Loucy (cell line): ENCODE data around the gene TDP1.

Experiments
- H2AFZ ChIP-seq: fragments of 200-600 bp; sonication (generic); 2 replicates; pipeline ENCODE4 v1.6.0; 2016; ENCODE audit warnings: antibody characterized with exemption, mild to moderate bottlenecking, low read length, moderate library complexity
- H3F3A ChIP-seq: fragments of 200-600 bp; 2 replicates; pipeline ENCODE4 v1.6.0; 2016; ENCODE audit warnings: antibody characterized with exemption, low read depth, mild to moderate bottlenecking
- H3K27me3 ChIP-seq: fragments of 200-600 bp; sonication (generic); 2 replicates; pipeline ENCODE4 v1.6.1; 2014; ENCODE audit warnings: low read length, mild to moderate bottlenecking; ENCODE audit not compliant: insufficient read depth, poor library complexity, severe bottlenecking
- H3K36me3 ChIP-seq: fragments of 200-600 bp; sonication (generic); 2 replicates; pipeline ENCODE4 v1.6.1; 2016; ENCODE audit warnings: low read length; ENCODE audit not compliant: insufficient read depth
- H3K4me1 ChIP-seq: fragments of 200-600 bp; sonication (generic); 2 replicates; pipeline ENCODE4 v1.5.1; 2014; ENCODE audit warnings: low read length, mild to moderate bottlenecking; ENCODE audit not compliant: insufficient read depth, poor library complexity, severe bottlenecking
- H3K4me2 ChIP-seq: fragments of 200-600 bp; sonication (generic); 2 replicates; pipeline ENCODE4 v1.6.0; 2014; ENCODE audit warnings: antibody characterized with exemption, low read length, low read depth, mild to moderate bottlenecking; ENCODE audit not compliant: poor library complexity, severe bottlenecking
- H3K4me3 ChIP-seq: fragments of 200-600 bp; sonication (generic); 2 replicates; pipeline ENCODE4 v1.5.1; 2014; ENCODE audit warnings: low read length, mild to moderate bottlenecking, mixed read lengths; ENCODE audit not compliant: poor library complexity, severe bottlenecking
- H3K79me2 ChIP-seq: fragments of 200-600 bp; sonication (generic); 2 replicates; pipeline ENCODE4 v1.6.1; 2014; ENCODE audit warnings: low read length; ENCODE audit not compliant: insufficient read depth
- H3K9ac ChIP-seq: fragments of 200-600 bp; sonication (generic); 2 replicates; pipeline ENCODE4 v1.6.0; 2014; ENCODE audit warnings: mild to moderate bottlenecking, low read depth, low read length, moderate library complexity; ENCODE audit not compliant: poor library complexity, severe bottlenecking
- H3K9me2 ChIP-seq: fragments of 200-600 bp; sonication (generic); replicated peaks from 2 replicates; pipeline ENCODE4 v1.6.1; 2016; ENCODE audit warnings: low read depth, low read length, mixed read lengths
- H3K9me3 ChIP-seq: fragments of 200-600 bp; sonication (generic); 2 replicates; pipeline ENCODE4 v1.6.1; 2014; ENCODE audit warnings: mild to moderate bottlenecking, antibody characterized with exemption, low read length, low read depth; ENCODE audit not compliant: insufficient read depth
- H4K20me1 ChIP-seq: fragments of 200-600 bp; sonication (generic); 2 replicates; pipeline ENCODE4 v1.6.0; 2014; ENCODE audit warnings: antibody characterized with exemption, low read length, mild to moderate bottlenecking; ENCODE audit not compliant: insufficient read depth, poor library complexity, severe bottlenecking
- EZH2phosphoT487 ChIP-seq: fragments of 200-600 bp; IDR thresholded peaks from 2 replicates; pipeline ENCODE4 v1.6.1; 2018; ENCODE audit warnings: antibody characterized with exemption, mild to moderate bottlenecking, moderate library complexity, borderline replicate concordance
- TF ChIP-seq, protein P1 (sequence below): fragments of 200-600 bp; sonication (generic); conservative IDR thresholded peaks from 2 replicates; pipeline ENCODE4 v1.5.1; 2014; ENCODE audit warnings: mild to moderate bottlenecking, antibody characterized with exemption, low read length

The TDP1 gene

DNA sequence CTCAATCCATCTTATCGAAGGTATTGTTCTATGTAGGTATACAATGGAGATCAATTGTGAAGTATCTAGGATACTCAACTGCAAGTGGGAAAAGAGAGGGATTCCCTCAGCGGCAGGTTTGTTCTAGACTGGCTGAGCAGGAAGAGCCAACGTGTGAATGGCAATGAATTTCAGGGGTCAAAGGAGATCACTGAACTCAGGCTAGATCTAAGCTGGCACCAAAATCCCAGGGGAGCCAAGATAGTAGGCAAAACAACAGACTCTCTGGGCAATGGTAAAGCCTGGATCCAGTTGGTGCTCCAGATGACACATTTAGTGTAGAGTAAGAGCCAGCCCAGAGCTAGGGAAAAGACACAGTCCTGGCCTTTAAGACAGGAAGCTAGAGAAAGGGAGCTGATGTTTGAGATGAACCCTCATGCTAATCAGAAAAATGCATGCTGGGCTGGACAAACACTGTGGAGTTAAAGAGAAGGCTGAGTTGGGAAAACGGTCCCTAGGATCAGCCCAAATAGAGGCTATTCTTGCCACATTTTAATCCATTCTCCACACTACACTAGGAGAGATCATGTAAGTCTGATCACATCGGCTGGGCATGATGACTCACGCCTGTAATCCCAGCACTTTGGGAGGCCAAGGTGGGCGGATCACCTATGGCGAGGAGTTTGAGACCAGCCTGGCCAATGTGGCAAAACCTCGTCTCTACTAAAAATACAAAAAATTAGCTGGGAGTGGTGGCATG lies 46.8 kb upstream of the TDP1 start:
- H3K4me3 ChIP-seq: no peak overlapping the region
- H3K9me2 ChIP-seq: no peaks in the 10 kb centered on the region
- H2AFZ ChIP-seq: no peak overlapping the region
- no peaks in the 10 kb centered on the region for H4K20me1 ChIP-seq
- no peaks in the 10 kb centered on the region for H3K4me1 ChIP-seq
- no peaks in the 10 kb centered on the region for H3F3A ChIP-seq
- no peak overlapping the region for H3K4me2 ChIP-seq
- H3K9me3 ChIP-seq: no peaks in the 10 kb centered on the region
- H3K9ac ChIP-seq: no peak overlapping the region
- no peak for TF ChIP-seq EZH2phosphoT487
- H3K36me3 ChIP-seq: no peaks in the 10 kb centered on the region
- no peaks in the 10 kb centered on the region for H3K27me3 ChIP-seq
- H3K79me2 ChIP-seq: no peaks in the 10 kb centered on the region

DNA sequence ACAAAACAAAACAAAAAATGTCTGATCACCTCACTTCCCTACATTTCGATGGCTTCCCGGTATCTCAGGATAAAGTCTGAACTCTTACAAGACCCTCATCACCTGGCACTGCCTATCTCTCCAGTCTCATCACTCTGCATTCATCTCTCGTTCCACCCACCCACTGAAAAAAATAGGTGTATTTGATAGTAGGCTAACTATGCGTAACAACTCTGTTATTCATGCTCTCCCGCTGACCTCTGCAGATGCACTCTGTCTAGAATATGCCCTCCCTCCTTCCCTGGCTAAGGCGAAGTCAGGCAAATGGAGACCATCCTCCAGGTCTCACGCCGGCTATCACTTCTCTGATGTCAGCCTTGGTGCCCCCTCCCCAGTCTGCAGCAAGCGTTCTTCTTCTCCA lies 46.1 kb upstream of the TDP1 start:
- H3K4me2 ChIP-seq: no peak overlapping the region
- H4K20me1 ChIP-seq: no peaks in the 10 kb centered on the region
- H3K4me1 ChIP-seq: no peaks in the 10 kb centered on the region
- no peak overlapping the region for H3K4me3 ChIP-seq
- no peak overlapping the region for H3K9ac ChIP-seq
- H3K9me3 ChIP-seq: no peaks in the 10 kb centered on the region
- H3F3A ChIP-seq: no peaks in the 10 kb centered on the region
- no peak overlapping the region for H2AFZ ChIP-seq
- no peak for TF ChIP-seq EZH2phosphoT487
- TF ChIP-seq, protein P1, sequence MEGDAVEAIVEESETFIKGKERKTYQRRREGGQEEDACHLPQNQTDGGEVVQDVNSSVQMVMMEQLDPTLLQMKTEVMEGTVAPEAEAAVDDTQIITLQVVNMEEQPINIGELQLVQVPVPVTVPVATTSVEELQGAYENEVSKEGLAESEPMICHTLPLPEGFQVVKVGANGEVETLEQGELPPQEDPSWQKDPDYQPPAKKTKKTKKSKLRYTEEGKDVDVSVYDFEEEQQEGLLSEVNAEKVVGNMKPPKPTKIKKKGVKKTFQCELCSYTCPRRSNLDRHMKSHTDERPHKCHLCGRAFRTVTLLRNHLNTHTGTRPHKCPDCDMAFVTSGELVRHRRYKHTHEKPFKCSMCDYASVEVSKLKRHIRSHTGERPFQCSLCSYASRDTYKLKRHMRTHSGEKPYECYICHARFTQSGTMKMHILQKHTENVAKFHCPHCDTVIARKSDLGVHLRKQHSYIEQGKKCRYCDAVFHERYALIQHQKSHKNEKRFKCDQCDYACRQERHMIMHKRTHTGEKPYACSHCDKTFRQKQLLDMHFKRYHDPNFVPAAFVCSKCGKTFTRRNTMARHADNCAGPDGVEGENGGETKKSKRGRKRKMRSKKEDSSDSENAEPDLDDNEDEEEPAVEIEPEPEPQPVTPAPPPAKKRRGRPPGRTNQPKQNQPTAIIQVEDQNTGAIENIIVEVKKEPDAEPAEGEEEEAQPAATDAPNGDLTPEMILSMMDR: no peak
- no peaks in the 10 kb centered on the region for H3K36me3 ChIP-seq
- H3K27me3 ChIP-seq: no peaks in the 10 kb centered on the region
- no peaks in the 10 kb centered on the region for H3K9me2 ChIP-seq
- no peaks in the 10 kb centered on the region for H3K79me2 ChIP-seq

DNA sequence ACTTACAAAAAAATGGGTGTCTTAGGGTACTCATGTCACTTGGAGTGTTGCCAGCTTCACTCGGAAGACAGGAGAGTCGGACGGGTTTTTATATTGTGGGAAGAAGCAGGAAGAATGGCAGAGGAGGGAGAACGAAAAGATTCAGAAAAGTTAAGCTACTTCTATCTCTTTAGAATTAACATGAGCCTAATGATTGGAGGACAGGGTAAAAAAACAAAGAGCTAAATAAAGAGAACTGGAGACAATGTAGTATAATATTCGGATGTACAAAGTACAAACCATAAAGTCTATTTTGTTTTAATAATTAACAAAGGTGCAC lies 45.1 kb upstream of the TDP1 start:
- no peaks in the 10 kb centered on the region for H3K9me3 ChIP-seq
- H3K9me2 ChIP-seq: no peaks in the 10 kb centered on the region
- H3K4me1 ChIP-seq: no peaks in the 10 kb centered on the region
- no peaks in the 10 kb centered on the region for H3K79me2 ChIP-seq
- H3K36me3 ChIP-seq: no peaks in the 10 kb centered on the region
- TF ChIP-seq EZH2phosphoT487: no peak
- TF ChIP-seq, protein P1: no peak
- H3K27me3 ChIP-seq: no peaks in the 10 kb centered on the region
- no peak overlapping the region for H3K4me3 ChIP-seq
- no peak overlapping the region for H3K4me2 ChIP-seq
- H2AFZ ChIP-seq: no peak overlapping the region
- no peak overlapping the region for H3K9ac ChIP-seq
- no peaks in the 10 kb centered on the region for H4K20me1 ChIP-seq
- no peaks in the 10 kb centered on the region for H3F3A ChIP-seq
